ENCODE results near the gene RERE. TPM values are rescaled to one million over a fixed set of nuclear protein-coding genes. Genes with fewer than 3 reads are reported as not detected.
"Not testable (repeated sequence)": the region's sequence is repeated elsewhere in the genome, so short reads cannot be mapped to it uniquely, and the experiment has no call there.

Gene RERE
- total RNA-seq, 1 donor from 2014 or later: 88.5 TPM

- ATAC-seq (peak; percentile 63 to 75), DNase-seq (no peak)
- Histone ChIP-seq H3K4me3 (no peak overlapping the region), H3K36me3 (no peaks in the 10 kb centered on the region), H3K4me1 (peaks cover 37% of the 10 kb centered on the region), H3K27ac (no peak overlapping the region), H3K9me3 (no peaks in the 10 kb centered on the region), H3K27me3 (ENCODE audit: low read depth) (no peaks in the 10 kb centered on the region)
- no peak for TF ChIP-seq CTCF (IDR thresholded peaks at IDR 0.05)
- intact Hi-C loops (cut with DNase I): no loop called here
Observed at GRCh38 chr1:8627728-8628127, 189.7 kb downstream of the RERE start.

GRCh38 chr1:8625981-8626898 is 191.2 kb downstream of the RERE start:
- DNase-seq (no peak), ATAC-seq (peak; percentile 31 to 48)
- Histone ChIP-seq H3K36me3 (no peaks in the 10 kb centered on the region), H3K27ac (no peak overlapping the region), H3K9me3 (no peaks in the 10 kb centered on the region), H3K4me1 (peaks cover 49% of the 10 kb centered on the region), H3K27me3 (ENCODE audit: low read depth) (no peaks in the 10 kb centered on the region), H3K4me3 (no peak overlapping the region)
- intact Hi-C loops (cut with DNase I): no loop called here
- TF ChIP-seq CTCF (IDR thresholded peaks at IDR 0.05): no peak

- intact Hi-C loops (cut with DNase I): no loop called here
- no peak for ATAC-seq
- Histone ChIP-seq H3K27ac (no peak overlapping the region), H3K4me3 (no peak overlapping the region), H3K36me3 (no peaks in the 10 kb centered on the region), H3K9me3 (no peaks in the 10 kb centered on the region), H3K4me1 (peaks cover 51% of the 10 kb centered on the region), H3K27me3 (ENCODE audit: low read depth) (no peaks in the 10 kb centered on the region)
- TF ChIP-seq CTCF (IDR thresholded peaks at IDR 0.05): no peak
- no peak for DNase-seq
Observed at GRCh38 chr1:8625491-8625890, 191.9 kb downstream of the RERE start.

DNA sequence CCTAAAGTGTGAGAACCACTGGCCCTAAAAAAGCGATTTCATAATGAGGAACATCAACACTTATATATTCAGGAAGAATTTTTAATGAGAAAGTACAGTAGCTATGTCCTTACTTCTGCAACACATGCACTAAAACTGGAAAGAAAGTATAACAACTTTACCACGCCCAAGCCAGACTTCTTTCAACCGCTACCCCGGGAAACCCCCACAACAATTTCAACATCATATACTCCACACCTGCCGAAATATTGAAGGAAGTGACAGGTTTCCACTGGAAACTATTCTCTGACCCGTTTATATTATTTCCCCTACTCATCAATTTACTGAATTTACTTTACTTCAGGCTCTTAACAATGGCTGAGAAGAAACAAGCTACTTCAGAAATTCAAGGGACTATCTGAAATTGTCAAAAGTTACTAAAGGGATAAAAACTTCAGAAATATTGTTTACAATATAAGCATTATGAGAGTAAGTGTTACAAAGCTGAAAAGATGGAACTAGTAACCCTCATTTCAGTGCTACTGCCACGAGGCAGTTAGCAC is 193.7 kb downstream of the RERE start:
- intact Hi-C loops (cut with DNase I); ATAC-seq: not testable (repeated sequence)

DNA sequence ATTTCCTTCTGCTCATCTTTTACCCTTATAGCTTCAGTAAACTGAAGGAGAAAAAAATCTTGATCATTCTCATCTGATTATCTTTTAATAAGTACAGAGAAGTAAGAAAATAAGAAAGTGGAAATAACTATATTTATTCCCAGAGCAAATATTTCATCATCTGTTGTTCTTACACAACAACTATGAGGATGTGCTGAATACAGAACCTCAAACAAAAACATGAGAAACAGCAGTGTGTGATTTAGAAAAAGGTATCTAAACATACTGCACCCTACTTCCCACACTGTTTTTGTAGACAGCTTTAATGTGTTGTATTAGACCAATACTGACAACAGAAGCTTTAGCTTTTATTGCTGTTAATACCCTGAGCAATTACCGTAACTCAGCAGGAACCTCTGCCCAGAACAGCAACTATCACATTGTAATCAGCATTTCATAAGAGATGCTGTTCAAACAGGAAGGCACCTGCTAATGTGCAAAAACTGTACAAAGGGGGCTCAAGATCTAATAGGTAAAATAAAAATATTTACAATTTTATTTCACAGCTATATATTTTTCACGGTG is 195.6 kb downstream of the RERE start:
- H3K27ac ChIP-seq; DNase-seq; H3K4me3 ChIP-seq; intact Hi-C loops (cut with DNase I); H3K27me3 ChIP-seq (ENCODE audit: low read depth); ATAC-seq; H3K9me3 ChIP-seq; H3K36me3 ChIP-seq: not testable (repeated sequence)
- peaks cover 32% of the 10 kb centered on the region for H3K4me1 ChIP-seq

More for the DNA sequence above, 193.7 kb downstream of the RERE start:
- H3K36me3 ChIP-seq; H3K27me3 ChIP-seq (ENCODE audit: low read depth); DNase-seq; H3K9me3 ChIP-seq; H3K27ac ChIP-seq; H3K4me3 ChIP-seq: not testable (repeated sequence)
- H3K4me1 ChIP-seq: peaks cover 42% of the 10 kb centered on the region

- DNase-seq; H3K36me3 ChIP-seq; intact Hi-C loops (cut with DNase I); H3K27me3 ChIP-seq (ENCODE audit: low read depth); H3K4me3 ChIP-seq; ATAC-seq; H3K27ac ChIP-seq; H3K9me3 ChIP-seq: not testable (repeated sequence)
- peaks cover 25% of the 10 kb centered on the region for H3K4me1 ChIP-seq
Observed at GRCh38 chr1:8621034-8621582, 196.3 kb downstream of the RERE start.

- H3K9me3 ChIP-seq; H3K4me3 ChIP-seq; H3K27ac ChIP-seq; H3K36me3 ChIP-seq; H3K27me3 ChIP-seq (ENCODE audit: low read depth); intact Hi-C loops (cut with DNase I); DNase-seq: not testable (repeated sequence)
- ATAC-seq: peak in 1 of 2 donors; percentile 53
- peaks cover 22% of the 10 kb centered on the region for H3K4me1 ChIP-seq
Observed at GRCh38 chr1:8619917-8620502, 197.4 kb downstream of the RERE start.

- intact Hi-C loops (cut with DNase I); DNase-seq; H3K4me3 ChIP-seq; H3K9me3 ChIP-seq; H3K36me3 ChIP-seq; H3K27ac ChIP-seq; ATAC-seq; H3K27me3 ChIP-seq (ENCODE audit: low read depth): not testable (repeated sequence)
- peaks cover 22% of the 10 kb centered on the region for H3K4me1 ChIP-seq
Observed at GRCh38 chr1:8619419-8619818, 198.0 kb downstream of the RERE start.

DNA sequence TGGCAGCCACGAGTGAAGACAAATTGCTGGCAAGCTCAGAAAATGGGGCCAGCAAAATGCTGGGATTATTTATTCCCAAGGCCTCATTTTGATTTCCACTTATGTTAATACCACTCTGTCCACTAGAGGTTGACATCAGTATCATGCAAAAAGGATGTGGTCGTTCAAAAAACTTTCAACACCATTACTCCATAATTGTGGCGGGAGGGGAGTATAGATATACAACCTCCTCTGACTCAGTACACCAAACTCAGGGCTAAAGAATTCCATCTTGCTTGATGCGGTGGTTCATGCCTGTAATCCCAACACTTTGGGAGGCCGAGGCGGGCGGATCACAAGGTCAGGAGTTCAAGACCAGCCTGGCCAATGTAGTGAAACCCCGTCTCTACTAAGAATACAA is 200.6 kb downstream of the RERE start:
- H3K4me1 ChIP-seq: peaks cover 15% of the 10 kb centered on the region
- H3K27ac ChIP-seq; H3K9me3 ChIP-seq; intact Hi-C loops (cut with DNase I); DNase-seq; H3K4me3 ChIP-seq; ATAC-seq; H3K36me3 ChIP-seq; H3K27me3 ChIP-seq (ENCODE audit: low read depth): not testable (repeated sequence)

All from lower lobe of right lung (tissue), 2 donors.